ENCODE data around the gene UQCC3.

GRCh38 chr11:62669420-62670161, 1.9 kb upstream of the UQCC3 start:
- TF ChIP-seq CTCF (IDR thresholded peaks at IDR 0.05 in 2 of 3, conservative IDR thresholded peaks at IDR 0.05 in 1 of 3; ENCODE audit: insufficient read depth in 2 of 3, low read depth in 1 of 3, low read length in 3 of 3), result no peak
- no peak for TF ChIP-seq ZNF76 (CRISPR knock-in tag; IDR thresholded peaks at IDR 0.05; ENCODE audit: borderline replicate concordance)
- TF ChIP-seq TOE1 (IDR thresholded peaks at IDR 0.05; ENCODE audit: borderline replicate concordance), result no peak
- no peak for TF ChIP-seq TOE1 (CRISPR knock-in tag; IDR thresholded peaks at IDR 0.05; ENCODE audit: borderline replicate concordance, low read depth)
- no peak for TF ChIP-seq MXI1 (IDR thresholded peaks at IDR 0.05; ENCODE audit: low read depth, low read length)
- no peak for TF ChIP-seq FOXA1 (IDR thresholded peaks at IDR 0.05; ENCODE audit: borderline replicate concordance)
- no peak for TF ChIP-seq ZNF124 (CRISPR knock-in tag; IDR thresholded peaks at IDR 0.05)
- TF ChIP-seq POLR2AphosphoS5 (IDR thresholded peaks at IDR 0.05; ENCODE audit: control insufficient read depth, insufficient read depth, low read depth, low read length), result no peak
